Thymus (tissue), 14 donors: ENCODE results near the gene KRTAP10-6. TPM values are rescaled to one million over a fixed set of nuclear protein-coding genes. Genes with fewer than 3 reads are reported as not detected.
"Not testable (repeated sequence)": the region's sequence is repeated elsewhere in the genome, so short reads cannot be mapped to it uniquely, and the experiment has no call there.

ENCODE experiments used
- DNase-seq, 9 donors: peaks; one replicate each; pipeline ENCODE4 v3.0.0-alpha.2; 2013; ENCODE audit warnings: low spot score in 9 of 9, low read depth in 6 of 9, missing footprints in 1 of 9
- H3K27ac ChIP-seq, 2 donors: one replicate each; pipeline ENCODE4 v1.5.1; 2013; ENCODE audit warnings: control low read depth in 1 of 2, low read depth in 1 of 2, low read length in 1 of 2, mild to moderate bottlenecking in 1 of 2, moderate library complexity in 1 of 2
- H3K27me3 ChIP-seq, 2 donors: one replicate each; pipeline ENCODE4 v1.5.1; 2013; ENCODE audit warnings: low read length in 1 of 2; ENCODE audit not compliant: control insufficient read depth in 2 of 2, insufficient read depth in 1 of 2
- H3K36me3 ChIP-seq, 2 donors: one replicate each; pipeline ENCODE4 v1.5.1; 2013; ENCODE audit warnings: low read length in 1 of 2, mild to moderate bottlenecking in 1 of 2, moderate library complexity in 1 of 2; ENCODE audit not compliant: control insufficient read depth in 2 of 2, insufficient read depth in 2 of 2
- H3K4me1 ChIP-seq, 2 donors: one replicate each; pipeline ENCODE4 v1.5.1; 2013; ENCODE audit warnings: low read length in 2 of 2; ENCODE audit not compliant: control insufficient read depth in 2 of 2, insufficient read depth in 2 of 2
- H3K4me3 ChIP-seq, 2 donors: one replicate each; pipeline ENCODE4 v1.5.1; 2013; ENCODE audit warnings: low read length in 2 of 2, control low read depth in 1 of 2, mild to moderate bottlenecking in 1 of 2
- H3K9me3 ChIP-seq, 2 donors: one replicate each; pipeline ENCODE4 v1.5.1; 2013; ENCODE audit warnings: low read length in 1 of 2, mild to moderate bottlenecking in 1 of 2; ENCODE audit not compliant: control insufficient read depth in 2 of 2, insufficient read depth in 1 of 2
- WGBS: extraction: QIAGEN DNeasy Blood & Tissue Kit; methylation state at CpG from one replicate; pipeline ENCODE4 v1.1.7; 2013; 5-methylcytosine and 5-hydroxymethylcytosine counted together
- long read RNA-seq, 10 donors: transcript quantifications; one replicate each; lab custom pipeline, GENCODE V29; 2026
- polyA plus RNA-seq: library from polyadenylated mRNA; stranded (reverse); fragments of 200-250 nt; gene quantifications from one replicate; pipeline ENCODE4 v1.2.3, GENCODE V29; 2013
- total RNA-seq: library from RNA; stranded (reverse); fragments of 120-200 nt; gene quantifications from one replicate; pipeline ENCODE4 v1.2.4, GENCODE V29; 2013
- donor health status: healthy.

Gene KRTAP10-6, protein sequence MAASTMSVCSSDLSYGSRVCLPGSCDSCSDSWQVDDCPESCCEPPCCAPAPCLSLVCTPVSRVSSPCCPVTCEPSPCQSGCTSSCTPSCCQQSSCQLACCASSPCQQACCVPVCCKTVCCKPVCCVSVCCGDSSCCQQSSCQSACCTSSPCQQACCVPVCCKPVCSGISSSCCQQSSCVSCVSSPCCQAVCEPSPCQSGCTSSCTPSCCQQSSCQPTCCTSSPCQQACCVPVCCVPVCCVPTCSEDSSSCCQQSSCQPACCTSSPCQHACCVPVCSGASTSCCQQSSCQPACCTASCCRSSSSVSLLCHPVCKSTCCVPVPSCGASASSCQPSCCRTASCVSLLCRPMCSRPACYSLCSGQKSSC
- total RNA-seq (not detected), polyA plus RNA-seq (not detected)
- long read RNA-seq, donor 1, result 0 reads
- long read RNA-seq, donor 2, result 0 reads
- long read RNA-seq, donor 3, result 0 reads
- long read RNA-seq, donor 4, result 0 reads
- long read RNA-seq, donor 5, result 0 reads
- long read RNA-seq, donor 6, result 0 reads
- long read RNA-seq, donor 7, result 0 reads
- long read RNA-seq, donor 8, result 0 reads
- long read RNA-seq, donor 9, result 0 reads
- long read RNA-seq, donor 10, result 0 reads

- Histone ChIP-seq H3K27ac (no peak within 1 kb of the TSS), H3K4me3 (no peak within 1 kb of the TSS), H3K9me3 (no peaks in the 10 kb centered on the region), H3K27me3 (peaks cover 0 to 6% of the 10 kb centered on the region in 2 donors), H3K4me1 (peaks cover 0 to 2% of the 10 kb centered on the region in 2 donors), H3K36me3 (no peaks in the 10 kb centered on the region)
- DNase-seq, result no peak
- 69% methylated on average over 33 of the region's 33 CpGs for WGBS
These were observed at the start of gene KRTAP10-6 for GRCh38 chr21:44592446-44593311. TSS of gene KRTAP10-6 (minus strand) at chr21:44592505. CDS start at chr21:44592484, 21 bp downstream.

GRCh38 chr21:44640761-44641160 is 48.5 kb upstream of the KRTAP10-6 start:
- no peak for DNase-seq
- peaks cover 0 to 25% of the 10 kb centered on the region in 2 donors for H3K9me3 ChIP-seq
- no peak overlapping the region for H3K4me3 ChIP-seq
- WGBS, result 96% methylated on average over 5 of the region's 5 CpGs
- H3K27ac ChIP-seq, result no peak overlapping the region
- no peaks in the 10 kb centered on the region for H3K4me1 ChIP-seq
- H3K36me3 ChIP-seq, result no peaks in the 10 kb centered on the region
- H3K27me3 ChIP-seq, result no peaks in the 10 kb centered on the region

- Histone ChIP-seq H3K4me1 (no peaks in the 10 kb centered on the region), H3K36me3 (no peaks in the 10 kb centered on the region), H3K9me3 (peaks cover 0 to 22% of the 10 kb centered on the region in 2 donors), H3K27ac (no peak overlapping the region), H3K27me3 (no peaks in the 10 kb centered on the region), H3K4me3 (no peak overlapping the region)
- no peak for DNase-seq
- WGBS, result 93% methylated on average over 12 of the region's 12 CpGs
These were observed 47.0 kb upstream of the KRTAP10-6 start for GRCh38 chr21:44639331-44639655.

- DNase-seq, H3K4me3 ChIP-seq, H3K27me3 ChIP-seq, H3K27ac ChIP-seq, H3K36me3 ChIP-seq, H3K4me1 ChIP-seq: not testable (repeated sequence)
- peaks cover 0 to 16% of the 10 kb centered on the region in 2 donors for H3K9me3 ChIP-seq
- 82% methylated on average over 21 of the region's 21 CpGs for WGBS
These were observed 46.4 kb upstream of the KRTAP10-6 start for GRCh38 chr21:44638506-44639330.

DNA sequence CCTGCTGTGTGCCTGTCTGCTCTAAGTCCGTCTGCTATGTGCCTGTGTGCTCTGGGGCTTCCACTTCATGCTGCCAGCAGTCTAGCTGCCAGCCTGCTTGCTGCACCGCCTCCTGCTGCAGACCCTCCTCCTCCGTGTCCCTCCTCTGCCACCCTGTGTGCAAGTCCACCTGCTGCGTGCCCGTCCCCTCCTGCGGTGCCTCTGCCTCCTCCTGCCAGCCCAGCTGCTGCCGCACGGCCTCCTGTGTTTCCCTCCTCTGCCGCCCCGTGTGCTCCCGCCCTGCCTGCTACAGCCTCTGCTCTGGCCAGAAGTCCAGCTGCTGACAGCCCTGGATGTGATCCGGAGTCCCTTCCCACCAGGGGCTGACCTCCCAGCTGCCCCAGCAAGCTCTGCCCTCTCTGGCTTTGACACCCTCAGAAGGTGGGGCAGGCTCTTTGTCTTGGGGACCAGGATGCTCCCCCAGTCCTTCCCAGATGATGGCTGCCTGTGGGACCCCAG is 45.6 kb upstream of the KRTAP10-6 start:
- not testable (repeated sequence) for H3K4me1 ChIP-seq, H3K4me3 ChIP-seq, H3K27ac ChIP-seq, H3K27me3 ChIP-seq, DNase-seq, H3K36me3 ChIP-seq
- WGBS, result 81% methylated on average over 12 of the region's 12 CpGs
- H3K9me3 ChIP-seq, result peaks cover 0 to 15% of the 10 kb centered on the region in 2 donors

- Histone ChIP-seq H3K27me3 (no peaks in the 10 kb centered on the region), H3K4me3 (no peak within 1 kb of the TSS), H3K4me1 (no peaks in the 10 kb centered on the region), H3K27ac (no peak within 1 kb of the TSS), H3K9me3 (peaks cover 0 to 15% of the 10 kb centered on the region in 2 donors), H3K36me3 (no peaks in the 10 kb centered on the region)
- WGBS, result 75% methylated on average over 21 of the region's 21 CpGs
- DNase-seq, result no peak
These were observed 44.9 kb upstream of the KRTAP10-6 start, which contains the start of gene KRTAP10-10 for GRCh38 chr21:44637018-44637850. TSS of gene KRTAP10-10 (plus strand) at chr21:44637356. CDS start at chr21:44637418, 62 bp downstream.

- H3K27ac ChIP-seq, result no peak overlapping the region
- 91% methylated on average over 15 of the region's 15 CpGs for WGBS
- H3K36me3 ChIP-seq, result no peaks in the 10 kb centered on the region
- no peak for DNase-seq
- H3K9me3 ChIP-seq, result peaks cover 0 to 15% of the 10 kb centered on the region in 2 donors
- H3K4me3 ChIP-seq, result no peak overlapping the region
- H3K27me3 ChIP-seq, result no peaks in the 10 kb centered on the region
- H3K4me1 ChIP-seq, result no peaks in the 10 kb centered on the region
These were observed 44.1 kb upstream of the KRTAP10-6 start for GRCh38 chr21:44636209-44637017.
